HG02852 (cell line): ENCODE results near the gene CDKN2D.

ENCODE experiments used
- ATAC-seq: cut with Tn5 transposase; IDR thresholded peaks from one replicate; pipeline ENCODE4 v1.9.1; 2021; ENCODE audit warnings: mild to moderate bottlenecking, moderate library complexity; ENCODE audit not compliant: unreplicated experiment

Gene CDKN2D

GRCh38 chr19:10568826-10569651, at the start of gene CDKN2D:
TSS of gene CDKN2D (minus strand) at chr19:10568979. CDS start at chr19:10568653, 326 bp downstream.
- ATAC-seq: peak; percentile 62

- ATAC-seq: no peak
Measured at GRCh38 chr19:10617409-10618121, 48.8 kb upstream of the CDKN2D start.

- no peak for ATAC-seq
Measured at GRCh38 chr19:10615429-10616023, 46.7 kb upstream of the CDKN2D start.

- no peak for ATAC-seq
Measured at GRCh38 chr19:10612499-10613119, 43.8 kb upstream of the CDKN2D start.

DNA sequence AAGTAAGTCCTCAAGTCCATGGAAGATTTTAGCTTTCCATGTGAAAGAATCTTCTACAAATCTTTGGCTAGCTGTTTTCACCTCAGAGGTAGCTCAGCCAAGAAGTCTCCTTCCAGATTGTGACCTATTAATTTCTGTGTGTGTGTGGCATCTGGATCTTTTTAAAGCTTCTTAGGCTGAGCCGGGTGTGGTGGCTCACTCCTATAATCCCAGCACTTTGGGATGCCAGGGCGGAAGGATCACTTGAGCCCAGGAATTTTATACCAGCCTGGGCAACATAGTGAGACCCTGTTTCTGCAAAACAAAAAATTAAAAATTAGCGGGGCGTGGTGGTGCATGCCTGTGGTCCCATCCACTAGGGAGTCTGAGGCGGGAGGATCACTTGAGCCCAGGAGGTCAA, 43.1 kb upstream of the CDKN2D start:
- no peak for ATAC-seq

DNA sequence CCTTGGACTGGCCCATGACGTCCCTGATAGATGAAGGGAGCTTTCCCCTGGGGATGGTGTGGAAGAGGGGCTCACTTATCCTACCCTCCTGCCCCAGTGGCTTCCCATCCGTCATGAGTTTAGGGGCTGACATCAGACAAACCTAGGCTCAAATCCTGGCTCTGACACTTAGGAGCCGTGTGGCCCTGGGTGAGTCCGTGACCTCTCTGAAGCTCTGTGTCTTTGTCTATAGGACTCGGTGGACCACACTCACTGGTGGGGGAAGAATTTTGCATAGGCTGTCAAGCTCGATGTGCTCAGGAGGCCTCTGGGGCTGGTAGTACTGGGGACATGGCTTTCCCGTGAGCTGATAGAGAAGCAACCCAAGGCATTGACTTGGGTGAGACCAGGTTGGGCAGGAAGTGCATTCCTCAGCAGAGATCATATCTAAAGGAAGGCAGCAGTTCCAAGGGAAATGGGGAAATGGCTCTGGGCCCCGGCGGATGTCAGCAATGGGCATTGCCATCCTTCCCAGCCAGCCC, 35.7 kb upstream of the CDKN2D start:
- ATAC-seq: no peak

GRCh38 chr19:10603873-10604459, 35.2 kb upstream of the CDKN2D start:
- ATAC-seq: no peak

DNA sequence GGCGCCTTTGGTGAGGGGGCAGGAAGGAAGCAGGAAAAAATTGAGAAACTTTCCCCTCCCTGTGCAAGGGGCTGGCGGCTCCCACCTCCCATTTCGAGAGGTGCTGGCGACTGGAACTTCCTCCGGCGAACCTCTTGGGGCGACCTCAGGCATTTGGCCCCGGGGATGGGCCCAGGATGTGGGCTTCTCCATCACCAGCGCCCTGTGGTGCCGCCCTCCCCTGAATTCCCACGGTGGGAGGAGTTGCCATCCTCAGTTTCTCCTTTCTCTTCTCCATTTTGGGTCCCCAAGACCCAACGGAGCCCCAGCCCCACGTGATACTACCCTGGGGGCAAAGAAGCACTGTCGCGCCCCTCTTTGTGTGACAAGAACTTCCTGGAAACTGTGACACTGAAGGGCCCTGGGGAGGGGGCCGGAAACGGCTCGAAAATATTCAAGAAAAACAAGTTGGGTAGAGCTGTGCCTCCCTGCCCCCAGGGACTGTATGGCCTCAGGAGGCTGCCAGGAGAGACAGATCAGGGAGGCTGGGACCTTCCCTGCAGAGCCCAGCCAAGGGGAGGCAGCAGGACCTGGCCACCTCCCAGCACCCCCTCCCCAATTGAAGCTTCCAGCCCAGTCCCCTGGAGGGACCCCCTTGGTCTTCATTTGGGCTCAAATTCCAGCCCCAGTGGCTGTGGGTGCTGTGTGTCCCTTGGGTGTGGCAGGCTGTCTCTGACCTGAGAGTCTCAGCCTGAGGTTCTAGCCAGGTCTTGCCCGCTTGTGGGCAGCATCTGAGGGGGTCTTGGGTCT, 34.5 kb upstream of the CDKN2D start:
- no peak for ATAC-seq

GRCh38 chr19:10602330-10603083, 33.7 kb upstream of the CDKN2D start:
- ATAC-seq: peak; percentile 48

DNA sequence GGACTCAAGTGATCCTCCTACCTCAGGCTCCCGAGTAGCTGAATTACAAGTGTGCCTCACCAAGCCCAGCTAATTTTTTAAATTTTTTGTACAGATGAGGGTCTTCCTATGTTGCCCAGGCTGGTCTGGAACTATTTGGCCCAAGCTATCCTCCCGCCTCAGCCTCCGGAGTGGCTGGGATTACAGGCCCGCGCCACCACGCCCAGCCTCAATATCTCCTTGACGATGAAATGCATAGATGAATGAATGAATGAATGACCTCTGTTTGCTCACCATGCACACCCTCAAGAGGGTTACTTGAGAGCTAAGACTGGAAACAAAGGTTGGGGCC, 33.2 kb upstream of the CDKN2D start:
- ATAC-seq: no peak

- no peak for ATAC-seq
Measured at GRCh38 chr19:10600149-10600548, 31.4 kb upstream of the CDKN2D start.

DNA sequence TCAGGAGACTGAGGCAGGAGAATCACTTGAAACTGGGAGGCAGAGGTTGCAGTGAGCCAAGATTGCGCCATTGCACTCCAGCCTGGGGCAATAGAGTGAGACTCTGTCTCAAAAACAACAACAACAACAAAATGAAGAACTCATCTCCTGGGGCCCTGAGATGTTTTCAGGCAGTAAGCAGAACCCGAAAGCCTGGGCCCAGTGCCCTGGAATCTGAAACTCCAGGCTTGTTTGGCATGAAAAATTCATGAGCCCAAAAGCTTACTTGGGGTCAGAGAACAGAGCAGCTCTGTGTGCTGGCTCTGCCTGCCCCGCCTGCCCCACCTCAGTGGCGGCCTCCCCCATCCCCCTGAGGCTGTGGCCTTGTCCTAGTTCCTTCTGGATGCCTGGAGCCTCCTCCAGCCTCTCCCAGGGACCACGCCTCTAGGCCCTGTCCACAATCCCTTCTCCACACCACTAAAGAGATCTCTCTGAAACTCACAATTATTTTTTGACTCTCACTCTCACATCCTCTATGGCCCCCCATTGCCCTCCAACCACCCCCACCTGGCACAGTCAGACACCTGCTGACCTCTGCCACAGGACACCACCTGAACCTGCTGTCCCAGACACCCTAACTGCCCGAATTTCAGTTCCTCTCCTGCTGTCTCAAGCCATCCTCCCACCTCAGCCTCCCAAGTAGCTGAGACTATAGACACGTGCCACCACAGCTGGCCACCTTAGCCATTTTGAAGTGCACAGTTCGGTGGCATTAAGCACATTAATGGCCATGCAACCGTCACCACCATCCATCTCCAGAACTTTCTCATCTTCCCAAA, 25.2 kb upstream of the CDKN2D start:
- ATAC-seq: no peak

DNA sequence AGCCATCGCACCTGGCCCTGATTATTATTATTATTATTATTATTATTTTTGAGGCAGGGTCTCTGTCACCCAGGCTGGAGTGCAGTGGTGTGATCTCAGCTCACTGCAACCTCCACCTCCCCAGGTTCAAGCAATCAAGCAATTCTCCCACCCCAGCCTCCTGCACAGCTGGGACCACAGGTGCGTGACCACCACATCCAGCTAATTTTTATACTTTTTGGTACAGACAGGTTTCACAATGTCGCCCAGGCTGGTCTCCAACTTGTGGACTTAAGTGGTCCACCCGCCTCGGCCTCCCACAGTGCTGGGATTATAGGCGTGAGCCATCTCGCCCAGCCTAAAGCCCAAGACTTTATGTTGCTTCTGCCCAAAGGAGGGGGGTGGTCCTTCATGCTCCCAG, 24.4 kb upstream of the CDKN2D start:
- no peak for ATAC-seq

DNA sequence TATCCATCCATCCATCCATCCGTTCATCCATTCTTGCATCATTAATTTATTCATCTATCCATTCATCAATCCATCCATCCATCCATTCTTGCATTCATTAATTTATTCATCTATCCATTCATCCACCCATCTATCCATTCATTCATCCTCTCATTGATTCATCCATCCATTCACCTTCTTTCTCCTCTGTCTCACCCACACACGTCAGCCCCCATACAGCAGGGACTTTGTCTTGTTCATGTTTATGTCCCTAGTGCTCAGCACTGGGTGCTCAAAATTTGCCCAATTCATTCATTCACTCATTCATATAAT, 19.0 kb upstream of the CDKN2D start:
- ATAC-seq: no peak

GRCh38 chr19:10587022-10587838, 18.5 kb upstream of the CDKN2D start, which contains the start of gene AP1M2:
TSS of gene AP1M2 (minus strand) at chr19:10587312. CDS start at chr19:10587231, 81 bp downstream.
- ATAC-seq: no peak

DNA sequence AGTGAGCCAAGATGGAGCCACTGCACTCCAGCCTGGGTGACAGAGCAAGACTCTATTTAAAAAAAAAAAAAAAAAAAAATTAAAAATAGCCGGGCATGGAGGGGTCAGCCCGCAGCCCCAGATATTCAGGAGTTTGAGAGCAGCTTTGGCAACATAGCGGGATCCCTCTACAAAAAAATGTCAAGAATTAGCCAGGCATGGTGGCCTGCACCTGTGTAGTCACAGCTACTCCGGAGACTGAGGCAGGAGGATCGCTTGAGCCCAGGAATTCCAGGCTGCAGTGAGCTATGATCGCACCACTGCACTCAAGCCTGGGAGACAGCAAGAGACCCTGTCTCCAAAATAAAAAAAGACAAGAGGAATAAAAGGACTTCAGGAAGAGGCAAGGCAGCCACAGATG, 17.6 kb upstream of the CDKN2D start:
- ATAC-seq: no peak

DNA sequence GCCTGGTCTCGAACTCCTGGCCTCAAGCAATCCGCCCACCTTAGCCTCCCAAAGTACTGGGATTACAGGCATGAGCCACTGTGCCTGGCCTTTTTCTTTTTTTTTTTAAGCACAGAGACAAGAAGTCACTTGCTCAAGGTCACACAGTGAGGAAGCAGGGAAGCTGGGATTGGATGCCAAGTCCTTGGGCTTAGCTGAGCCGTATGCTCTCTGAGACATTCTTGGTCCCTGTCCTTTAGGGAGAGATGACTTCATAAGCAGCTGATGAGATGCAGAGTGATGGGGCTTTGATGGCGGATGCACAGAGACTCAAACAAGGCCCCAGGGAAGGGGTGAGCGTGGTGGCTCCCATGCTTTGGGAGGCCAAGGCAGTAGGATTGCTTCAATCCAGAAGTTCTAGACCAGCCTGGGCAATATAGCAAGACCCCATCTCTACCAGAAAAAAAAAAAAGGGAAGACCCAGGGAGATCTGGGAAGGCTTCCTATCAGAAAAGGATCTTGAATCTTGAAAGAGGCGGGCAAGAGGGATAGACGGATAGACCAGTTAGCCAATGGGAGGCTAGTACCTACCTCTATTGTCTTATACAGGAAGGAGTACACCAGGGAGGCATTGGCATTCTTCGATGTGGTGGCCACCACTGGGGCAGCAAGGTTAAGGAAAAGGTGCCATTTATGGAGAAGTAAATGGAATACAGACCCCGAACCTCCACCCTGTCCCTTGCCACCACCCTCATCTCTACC, 14.4 kb upstream of the CDKN2D start:
- ATAC-seq: no peak
